GM21360 (cell line): ENCODE data around the gene SLC28A1.

Experiments used
- ATAC-seq: cut with Tn5 transposase; IDR thresholded peaks from one replicate; pipeline ENCODE4 v1.9.1; 2021; ENCODE audit warnings: mild to moderate bottlenecking, moderate library complexity; ENCODE audit not compliant: unreplicated experiment

SLC28A1 gene

DNA sequence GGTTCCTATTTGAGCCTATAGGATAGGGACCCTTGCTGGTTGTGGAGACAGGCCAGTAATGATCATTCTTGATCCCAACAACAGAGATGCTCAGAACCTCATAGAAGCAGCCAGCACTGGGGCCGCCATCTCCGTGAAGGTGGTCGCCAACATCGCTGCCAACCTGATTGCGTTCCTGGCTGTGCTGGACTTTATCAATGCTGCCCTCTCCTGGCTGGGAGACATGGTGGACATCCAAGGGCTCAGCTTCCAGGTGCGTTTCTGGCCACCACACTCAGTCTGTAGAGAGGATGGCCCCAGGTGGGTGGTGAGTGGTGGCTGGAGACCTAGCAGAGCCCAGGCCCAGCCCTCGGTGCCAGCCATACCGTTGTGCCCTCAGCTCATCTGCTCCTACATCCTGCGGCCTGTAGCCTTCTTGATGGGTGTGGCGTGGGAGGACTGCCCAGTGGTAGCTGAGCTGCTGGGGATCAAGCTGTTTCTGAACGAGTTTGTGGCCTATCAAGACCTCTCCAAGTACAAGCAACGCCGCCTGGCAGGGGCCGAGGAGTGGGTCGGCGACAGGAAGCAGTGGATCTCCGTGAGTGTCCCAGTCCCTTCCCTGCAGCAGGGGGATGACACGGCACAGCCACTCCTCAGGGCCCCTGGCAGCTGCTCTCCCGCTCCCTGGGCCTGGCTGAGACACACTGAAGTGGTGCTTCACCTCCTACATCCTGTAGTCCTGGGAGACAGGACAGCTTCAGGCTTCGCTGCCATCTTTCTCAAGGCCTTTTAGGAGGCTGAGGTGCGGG, 50.7 kb downstream of the SLC28A1 start:
- no peak for ATAC-seq

DNA sequence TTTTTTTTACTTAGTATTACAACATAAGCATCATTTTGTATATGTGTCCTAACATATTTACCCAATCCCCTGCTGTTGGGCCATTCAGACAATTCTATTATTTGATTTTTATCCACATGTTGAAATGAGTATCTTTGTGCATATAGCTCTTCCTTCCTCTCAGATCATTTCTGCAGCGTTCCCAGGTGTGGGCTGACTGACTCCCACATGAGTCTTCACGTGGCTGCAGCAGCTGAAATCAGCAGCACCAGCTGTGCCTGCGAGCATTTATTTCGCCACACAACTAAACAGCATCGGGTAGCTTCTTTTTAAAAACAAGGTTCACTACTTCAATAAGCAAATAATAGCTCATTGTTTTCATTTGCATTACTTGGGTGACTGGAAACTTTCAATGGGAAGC, 52.7 kb downstream of the SLC28A1 start:
- ATAC-seq = no peak

DNA sequence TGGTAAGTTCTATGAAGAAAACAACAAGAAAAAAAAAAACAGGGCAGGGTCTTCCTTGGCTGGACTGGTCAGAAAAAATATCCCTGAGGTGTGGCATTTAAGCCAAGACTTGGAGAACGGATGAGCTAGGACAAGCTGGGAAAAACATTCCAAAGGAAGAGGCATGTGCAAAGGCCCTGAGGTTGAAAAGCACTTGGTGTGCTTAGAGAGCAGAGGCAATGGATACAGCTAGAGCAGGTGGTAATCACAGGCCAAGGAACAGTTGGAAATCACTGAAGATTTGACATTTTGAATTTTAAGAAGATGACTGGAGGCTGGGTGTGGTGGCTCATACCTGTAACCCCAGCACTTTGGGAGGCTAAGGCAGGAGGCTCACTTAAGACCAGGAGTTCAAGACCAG, 54.3 kb downstream of the SLC28A1 start:
- no peak for ATAC-seq

DNA sequence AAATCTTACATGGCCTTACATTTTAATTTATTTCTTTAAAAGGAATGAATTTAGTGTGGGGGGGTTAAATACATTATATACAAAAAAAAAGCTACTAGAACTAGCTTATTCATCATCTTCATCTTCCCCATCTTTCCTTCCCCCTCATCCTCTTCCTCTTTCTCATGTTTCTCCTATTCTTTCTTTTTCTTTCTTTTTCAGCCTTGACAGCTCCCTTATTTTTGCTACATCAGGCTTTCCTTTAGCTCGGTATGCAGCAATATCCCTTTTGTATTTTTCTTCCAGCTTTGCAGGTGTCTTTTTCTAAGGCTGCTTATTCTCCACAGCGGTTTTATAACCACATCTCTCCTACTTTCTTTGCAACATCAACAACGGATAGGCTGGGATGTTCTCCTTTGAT, 55.9 kb downstream of the SLC28A1 start:
- no peak for ATAC-seq

DNA sequence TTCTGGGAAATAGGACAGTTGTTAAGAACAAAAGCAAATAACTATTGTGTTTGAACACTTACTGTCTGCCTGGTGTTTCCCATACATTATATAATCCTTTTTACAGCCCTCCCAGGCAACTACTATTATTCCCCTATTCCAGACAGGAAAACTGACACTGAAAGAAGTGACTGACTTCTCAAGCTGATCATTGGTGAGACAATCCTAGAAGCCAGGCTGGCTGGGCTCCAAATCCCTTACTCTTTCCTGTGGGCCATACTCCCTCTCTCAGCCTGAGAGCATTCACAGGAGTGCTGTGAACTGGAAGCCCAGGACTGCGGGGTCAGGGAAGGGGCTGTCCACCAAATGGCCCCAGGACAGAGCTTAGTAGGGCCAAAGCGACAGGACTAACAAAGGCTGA, 58.0 kb downstream of the SLC28A1 start:
- ATAC-seq = no peak

DNA sequence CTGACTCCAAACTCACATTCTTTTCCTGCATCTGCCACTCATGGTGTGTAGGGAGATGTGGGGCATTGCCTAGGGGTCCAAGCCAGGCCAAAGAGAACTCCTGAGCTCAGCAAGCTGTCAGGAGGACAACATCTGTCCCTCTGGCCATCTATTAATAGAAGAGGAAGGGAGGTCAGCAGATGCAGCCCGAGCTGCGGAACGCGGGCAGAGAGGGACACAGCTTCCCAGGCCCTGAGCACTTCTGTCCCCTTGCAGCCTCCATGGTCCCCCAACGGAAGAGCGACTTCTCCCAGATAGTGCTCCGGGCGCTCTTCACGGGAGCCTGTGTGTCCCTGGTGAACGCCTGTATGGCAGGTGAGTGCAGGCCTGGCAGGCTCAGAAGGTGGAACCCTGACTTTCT, 59.8 kb downstream of the SLC28A1 start:
- no peak for ATAC-seq

DNA sequence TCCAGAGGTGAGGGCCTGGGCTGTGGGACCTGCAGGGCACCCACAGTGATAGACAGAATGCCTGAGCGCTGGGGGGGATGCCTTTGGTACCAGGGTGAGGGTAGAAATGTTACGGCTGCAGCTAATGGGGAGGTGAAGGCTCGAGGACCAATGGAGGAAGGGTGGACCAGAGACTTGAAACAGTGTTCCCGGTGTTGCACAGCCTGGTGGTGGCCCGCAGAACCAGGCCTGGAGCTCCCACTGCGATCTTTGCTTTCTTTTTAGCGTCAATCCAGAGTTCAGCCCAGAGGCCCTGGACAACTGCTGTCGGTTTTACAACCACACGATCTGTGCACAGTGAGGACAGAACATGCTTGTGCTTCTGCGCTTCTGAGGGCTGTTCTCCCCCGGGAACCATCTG, 60.4 kb downstream of the SLC28A1 start:
- no peak for ATAC-seq

DNA sequence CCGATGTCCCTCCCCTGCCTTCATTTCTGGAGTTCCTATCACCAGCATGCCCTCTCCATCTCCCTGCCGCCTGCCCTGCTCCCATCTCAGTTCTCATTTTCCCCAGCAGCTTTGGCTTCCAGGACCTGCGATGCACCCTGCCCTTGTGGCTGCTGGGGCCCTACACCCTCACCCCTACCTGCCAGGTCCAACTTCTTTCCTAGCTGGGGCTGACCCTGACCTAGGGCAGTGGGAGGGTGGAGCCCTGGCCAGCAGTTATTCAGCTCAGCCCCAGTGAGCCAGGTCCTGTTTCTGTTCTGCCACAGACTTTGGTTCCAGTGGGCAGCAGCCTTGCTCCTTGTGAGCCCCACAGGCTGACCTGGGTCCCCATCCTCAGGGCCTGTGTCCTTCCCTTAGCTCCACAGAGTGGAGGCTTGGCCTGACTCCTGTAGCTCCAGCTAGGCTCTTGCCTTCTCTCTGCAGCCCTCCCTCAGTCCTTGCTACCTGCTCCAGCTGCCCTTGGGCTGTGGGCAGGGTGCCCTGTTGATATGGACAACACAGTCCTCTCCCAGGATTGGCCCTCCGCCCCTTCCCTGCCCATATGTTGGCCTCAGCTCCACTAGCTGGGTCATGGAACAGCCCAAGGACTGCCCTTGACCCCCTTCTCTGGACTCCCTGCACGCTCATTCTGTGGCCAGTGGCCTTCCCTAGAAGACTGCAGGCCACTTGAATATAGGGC, 62.5 kb downstream of the SLC28A1 start:
- ATAC-seq = no peak

DNA sequence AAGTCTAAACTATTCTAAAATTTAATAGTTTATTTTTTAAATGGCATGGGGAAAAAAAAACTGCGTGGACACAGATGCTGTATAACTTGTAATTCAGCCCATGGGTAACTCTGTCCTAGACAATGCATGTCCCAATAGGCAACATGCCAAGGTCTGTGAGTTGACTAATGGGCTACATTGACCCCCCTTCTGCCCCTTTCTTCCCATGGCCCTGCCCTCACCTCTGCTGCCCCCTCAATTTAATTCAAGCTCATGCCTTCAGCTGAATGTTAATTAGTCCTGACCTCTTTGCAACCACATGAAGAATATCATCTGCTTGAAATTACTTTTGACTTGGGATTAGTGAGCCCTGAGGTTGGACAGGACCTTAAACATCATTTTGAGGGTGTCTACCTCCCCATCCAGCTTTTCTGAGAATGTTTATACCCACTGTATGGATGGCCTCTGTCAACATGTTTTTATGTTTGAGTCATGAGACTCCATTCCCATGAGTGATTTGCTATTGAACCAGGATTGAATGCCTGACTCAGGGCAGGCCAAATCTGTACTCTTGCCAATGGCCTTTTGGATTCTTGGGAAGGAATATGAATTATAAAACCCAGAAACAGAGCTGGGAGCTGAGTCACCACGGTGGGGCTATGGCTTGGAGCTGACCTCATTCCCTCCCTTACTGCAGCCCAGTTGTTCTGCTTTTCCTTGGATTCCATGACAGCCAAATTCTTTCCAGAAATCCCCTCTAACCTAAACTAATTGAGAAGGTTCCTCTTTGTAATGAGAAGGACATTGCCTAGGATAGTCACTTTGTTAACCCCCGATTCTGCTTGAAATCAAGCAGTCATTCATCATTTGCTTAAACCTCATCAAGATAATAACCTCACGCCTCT, 63.7 kb downstream of the SLC28A1 start:
- no peak for ATAC-seq

DNA sequence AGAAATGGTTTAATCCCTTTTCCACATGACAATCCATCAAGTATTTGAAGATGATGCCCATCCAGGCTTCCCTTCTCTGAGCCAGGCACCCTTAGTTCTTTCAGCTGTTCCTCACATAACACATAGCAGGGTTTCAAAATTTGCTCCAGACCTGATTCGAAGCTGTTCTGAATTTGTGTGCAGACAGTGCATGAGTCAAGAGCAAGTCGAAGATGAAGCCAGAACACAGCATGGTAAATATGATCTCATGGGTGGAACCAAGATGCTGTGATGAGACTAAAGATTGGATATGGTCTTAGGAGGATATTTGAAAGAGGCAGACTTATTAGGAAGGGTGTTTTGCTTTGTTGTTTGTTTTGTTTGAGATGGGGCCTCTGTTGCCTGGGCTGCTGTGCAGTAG, 64.6 kb downstream of the SLC28A1 start:
- ATAC-seq = no peak

DNA sequence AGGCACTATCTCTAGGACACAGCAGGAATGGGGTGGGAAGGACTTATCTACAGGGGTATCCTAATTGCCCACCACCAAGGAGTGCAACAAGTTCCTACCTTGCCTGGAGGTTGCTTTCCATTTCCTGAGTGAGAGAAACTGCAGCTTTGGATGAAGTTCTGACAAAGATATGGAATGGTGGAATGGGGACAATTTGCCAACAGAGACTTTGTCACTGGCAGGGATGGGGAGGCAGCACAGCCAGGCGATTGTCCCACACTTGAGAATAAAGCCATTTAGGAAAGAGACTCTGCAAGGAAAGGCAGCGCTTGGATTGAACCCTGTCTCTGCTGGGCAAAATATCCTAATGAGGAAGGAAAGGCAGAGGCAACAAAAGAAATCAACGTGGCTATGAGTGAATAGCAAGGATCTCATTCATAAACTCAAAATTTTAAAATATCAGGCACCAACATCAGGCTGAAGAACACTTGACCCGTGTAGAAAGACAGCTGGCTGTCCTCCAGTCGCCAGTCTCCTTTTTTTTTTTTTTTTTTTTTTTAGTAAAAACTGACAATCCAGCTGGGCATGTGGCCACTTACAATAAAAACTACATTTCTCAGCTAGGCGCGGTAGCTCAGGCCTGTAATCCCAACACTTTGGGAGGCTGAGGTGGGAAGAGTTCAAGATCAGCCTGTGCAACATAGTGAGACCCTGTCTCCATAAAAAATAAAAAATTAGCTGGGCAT, 65.5 kb downstream of the SLC28A1 start:
- ATAC-seq = no peak

DNA sequence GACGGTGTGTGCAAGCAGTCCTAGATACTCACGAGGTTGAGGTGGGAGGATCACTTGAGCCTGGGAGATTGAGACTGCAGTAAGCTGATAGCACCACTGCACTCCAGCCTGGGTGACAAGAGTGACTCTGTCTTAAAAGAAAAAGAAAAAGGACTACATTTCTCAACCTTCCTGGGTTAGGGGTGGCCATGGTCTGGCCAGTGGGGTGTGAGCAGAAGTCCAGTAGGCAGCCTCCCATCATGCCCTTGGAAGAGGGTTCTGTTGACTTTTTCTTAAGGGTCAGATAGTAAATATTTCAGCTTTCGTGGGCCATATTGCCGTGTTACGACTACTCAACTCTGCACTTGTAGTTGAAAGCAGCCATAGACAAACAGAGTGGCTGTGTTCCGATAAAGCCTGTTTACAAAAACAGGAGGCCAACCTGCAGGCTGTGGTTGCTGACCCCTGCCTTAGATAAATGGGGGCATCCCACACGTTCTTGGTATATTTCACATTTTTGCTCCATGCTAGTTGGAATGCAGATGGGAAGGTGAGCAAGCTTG, 66.2 kb downstream of the SLC28A1 start:
- no peak for ATAC-seq

DNA sequence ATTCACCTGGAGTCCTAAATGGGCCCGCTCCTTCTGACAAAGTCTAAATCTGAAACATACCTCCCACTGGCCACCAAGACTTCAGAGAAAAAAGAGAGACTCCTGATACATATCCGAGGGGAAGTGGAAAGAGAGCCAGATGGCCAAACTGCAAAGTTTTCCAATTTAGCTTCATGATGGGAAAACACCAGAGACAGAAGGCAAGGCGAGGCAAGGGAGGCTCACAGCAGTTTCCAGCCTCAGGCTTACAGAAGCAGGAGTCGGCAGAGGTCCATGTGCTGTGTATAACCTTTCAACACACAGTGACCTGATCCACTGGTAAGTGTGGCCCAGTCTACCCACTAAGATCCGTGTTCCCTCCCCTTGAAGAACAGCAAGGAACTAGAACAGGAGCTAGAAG, 67.3 kb downstream of the SLC28A1 start:
- ATAC-seq = no peak

DNA sequence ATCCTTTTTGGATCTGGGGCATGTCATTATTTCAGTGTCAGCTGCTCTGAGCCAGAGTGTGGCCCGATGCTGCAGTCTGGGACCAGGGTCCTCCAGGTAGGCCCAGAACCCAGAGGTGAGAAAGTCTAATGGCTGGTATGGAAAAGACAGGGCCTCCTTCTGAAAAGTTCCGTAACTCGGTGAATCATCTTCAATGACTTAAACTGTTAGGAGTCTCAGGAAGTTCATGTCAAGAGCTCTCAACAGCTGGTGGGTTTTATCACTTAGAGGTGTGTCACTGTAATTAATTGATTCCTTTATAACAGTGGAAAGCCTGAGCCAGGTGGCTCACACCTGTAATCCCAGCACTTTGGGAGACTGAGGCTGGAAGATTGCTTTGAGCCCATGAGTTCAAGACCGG, 68.7 kb downstream of the SLC28A1 start:
- no peak for ATAC-seq

DNA sequence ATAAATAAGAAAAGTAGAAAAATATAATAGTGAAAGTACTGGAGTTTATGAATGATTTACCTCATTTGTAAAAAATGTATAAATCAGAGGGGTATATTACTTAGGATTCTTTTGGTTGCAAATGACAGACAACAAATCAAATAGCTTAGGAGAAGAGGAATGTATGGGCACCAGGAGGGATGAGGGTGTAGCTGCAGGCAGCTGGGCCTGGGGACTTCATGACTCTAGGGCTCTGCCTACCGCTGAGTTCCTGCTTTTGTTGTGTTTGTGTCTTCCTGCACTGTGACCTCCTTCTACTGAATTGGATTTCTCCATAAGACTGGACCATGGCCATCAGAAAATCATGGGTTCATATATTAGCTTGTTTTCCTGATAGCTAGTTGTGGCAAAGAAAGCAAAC, 69.3 kb downstream of the SLC28A1 start:
- ATAC-seq = no peak

DNA sequence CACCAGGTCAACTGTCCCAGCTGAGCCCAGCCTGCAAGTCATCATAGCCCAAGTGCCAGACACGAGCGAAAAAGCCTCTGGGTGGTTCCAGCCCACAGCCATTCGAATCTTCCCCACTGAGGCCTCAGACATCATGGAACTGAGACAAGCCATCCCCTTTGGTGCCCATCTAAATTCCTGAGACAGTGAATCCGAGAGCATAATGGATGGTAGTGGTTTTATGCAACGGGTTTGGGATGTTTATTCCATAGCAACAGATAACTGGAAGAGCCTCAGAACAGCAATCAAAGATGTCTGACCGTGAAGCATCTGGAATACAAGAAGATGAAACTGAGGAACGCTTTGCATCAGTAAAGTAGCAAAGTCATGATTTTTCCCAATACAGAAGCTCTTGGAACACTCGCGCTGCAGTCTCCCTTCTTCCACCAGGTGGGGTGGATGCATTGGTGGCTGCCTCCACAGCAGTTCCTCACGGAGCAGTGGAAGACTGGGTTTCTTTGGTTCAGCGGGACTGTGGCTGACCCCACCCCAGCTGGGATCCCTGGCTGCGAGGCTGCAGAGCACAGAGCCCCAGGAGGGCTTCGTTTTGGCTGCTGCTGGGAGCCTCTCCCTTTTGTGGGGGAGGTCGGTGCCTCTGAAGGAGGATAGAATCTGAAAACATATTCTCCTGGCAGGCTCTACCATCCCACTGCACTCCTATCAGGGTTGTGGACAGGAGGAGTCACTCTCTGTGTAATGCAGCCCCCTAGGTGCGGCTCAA, 70.8 kb downstream of the SLC28A1 start:
- no peak for ATAC-seq

DNA sequence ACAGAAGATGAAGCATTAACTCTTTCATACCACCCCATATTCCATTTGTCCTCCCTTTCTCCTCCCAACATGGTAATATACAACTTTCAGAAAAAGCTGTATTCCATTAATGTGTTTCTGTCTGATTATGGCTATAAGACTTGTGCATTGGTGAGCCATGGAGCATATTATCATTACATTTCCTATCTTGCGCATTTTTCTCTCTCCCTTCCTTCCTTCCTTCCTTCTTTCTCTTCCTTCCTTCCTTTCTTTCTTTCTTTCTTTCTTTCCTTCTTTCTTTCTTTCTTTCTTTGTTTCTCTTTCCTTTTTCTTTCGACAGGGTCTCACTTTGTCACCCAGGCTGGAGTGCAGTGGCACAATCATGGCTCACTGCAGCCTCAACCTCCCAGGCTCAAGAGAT, 71.7 kb downstream of the SLC28A1 start:
- ATAC-seq = no peak

DNA sequence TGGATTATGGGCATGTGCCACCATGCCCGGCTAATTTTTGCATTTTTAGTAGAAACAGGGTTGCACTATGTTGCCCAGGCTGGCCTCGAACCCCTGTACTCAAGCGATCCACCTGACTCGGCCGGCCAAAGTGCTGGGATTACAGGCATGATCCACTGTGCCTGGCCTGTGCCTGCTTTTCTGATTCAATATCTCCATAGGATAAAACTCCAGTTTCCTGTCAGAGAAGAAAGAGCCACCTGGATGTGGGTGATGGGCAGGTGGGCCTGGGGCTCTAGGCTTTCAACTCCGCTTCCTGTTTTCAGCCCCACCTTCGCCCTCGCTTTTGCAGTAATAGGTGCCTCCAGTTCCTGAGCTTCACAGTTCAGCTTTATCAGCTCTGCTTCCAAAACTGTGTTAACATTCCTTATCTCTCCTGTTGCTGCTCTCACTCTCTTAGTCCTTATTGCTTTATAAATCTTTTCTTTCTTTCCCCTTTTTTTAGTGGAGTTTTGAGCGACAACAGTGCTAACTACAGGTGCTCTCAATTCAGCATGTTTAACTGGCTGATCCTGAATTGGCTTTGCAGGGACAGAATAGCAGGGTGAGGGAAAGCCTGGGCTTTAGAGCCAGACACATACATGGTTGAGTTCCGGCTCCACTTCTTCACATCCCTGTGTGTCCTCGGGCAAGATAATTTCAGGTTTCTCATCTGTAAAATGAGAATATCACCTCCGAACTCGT, 76.1 kb downstream of the SLC28A1 start:
- no peak for ATAC-seq

DNA sequence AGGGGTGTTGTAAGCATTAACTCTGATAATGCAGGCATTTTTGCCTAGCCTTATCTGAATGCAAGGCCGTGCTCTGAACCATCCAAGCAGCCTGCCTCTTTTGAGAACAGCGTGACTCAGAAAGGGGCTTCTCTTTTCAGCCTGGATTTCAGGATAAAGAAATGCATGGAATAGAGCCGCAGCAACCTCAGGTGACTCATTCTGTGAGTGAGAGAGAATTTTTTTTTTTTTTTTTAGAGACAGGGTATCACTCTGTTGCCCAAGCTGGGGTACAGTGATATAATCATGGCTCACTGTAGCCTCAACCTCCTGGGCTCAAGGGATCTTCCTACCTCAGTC, 76.6 kb downstream of the SLC28A1 start:
- no peak for ATAC-seq
